Fibroblast of skin of right quadriceps (primary cell): ENCODE data around the gene TMEM198.
A peak's percentile ranks its signal among the peaks of the same experiment; 100 is the strongest.

ENCODE experiments used
- DNase-seq: peaks from one replicate; pipeline ENCODE4 v3.0.0-alpha.2; 2013

Gene TMEM198

GRCh38 chr2:219526320-219527075, 17.3 kb upstream of the TMEM198 start:
- no peak for DNase-seq

DNA sequence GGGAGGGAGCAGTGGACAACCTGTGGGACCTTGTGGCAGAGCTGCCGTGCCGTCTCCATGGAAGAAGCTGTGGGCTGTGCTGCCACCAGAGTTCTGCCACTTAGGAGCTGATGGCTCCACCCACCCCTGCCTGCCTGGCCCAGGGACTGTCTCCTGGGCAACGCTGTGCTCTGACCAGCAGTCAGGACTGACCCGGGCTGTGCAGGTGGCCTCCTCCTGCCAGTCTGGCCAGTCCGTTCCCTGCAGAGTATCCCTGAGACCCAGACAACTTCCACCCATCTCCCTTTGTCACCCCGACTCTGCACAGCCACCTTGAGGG, 16.8 kb upstream of the TMEM198 start:
- DNase-seq: no peak

DNA sequence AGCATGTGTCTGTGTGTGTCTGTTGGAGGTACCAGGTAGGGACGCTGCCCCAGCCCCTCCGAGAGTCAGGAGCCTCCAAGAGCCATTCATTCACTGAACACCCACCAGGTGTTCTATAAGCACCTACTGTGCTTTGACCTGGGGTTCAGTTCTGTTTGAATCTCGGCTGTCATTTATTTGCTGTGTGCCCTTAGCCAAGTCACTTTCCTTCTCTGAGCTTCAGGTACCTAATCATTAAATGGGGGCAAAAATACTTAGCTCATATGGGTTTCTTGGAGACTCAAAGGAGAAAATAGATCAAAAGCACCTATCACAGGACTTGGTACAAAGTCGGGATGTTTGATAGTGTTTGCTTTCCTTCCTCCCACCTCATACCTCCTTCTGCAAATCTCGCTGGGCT, 16.4 kb upstream of the TMEM198 start:
- DNase-seq: no peak

DNA sequence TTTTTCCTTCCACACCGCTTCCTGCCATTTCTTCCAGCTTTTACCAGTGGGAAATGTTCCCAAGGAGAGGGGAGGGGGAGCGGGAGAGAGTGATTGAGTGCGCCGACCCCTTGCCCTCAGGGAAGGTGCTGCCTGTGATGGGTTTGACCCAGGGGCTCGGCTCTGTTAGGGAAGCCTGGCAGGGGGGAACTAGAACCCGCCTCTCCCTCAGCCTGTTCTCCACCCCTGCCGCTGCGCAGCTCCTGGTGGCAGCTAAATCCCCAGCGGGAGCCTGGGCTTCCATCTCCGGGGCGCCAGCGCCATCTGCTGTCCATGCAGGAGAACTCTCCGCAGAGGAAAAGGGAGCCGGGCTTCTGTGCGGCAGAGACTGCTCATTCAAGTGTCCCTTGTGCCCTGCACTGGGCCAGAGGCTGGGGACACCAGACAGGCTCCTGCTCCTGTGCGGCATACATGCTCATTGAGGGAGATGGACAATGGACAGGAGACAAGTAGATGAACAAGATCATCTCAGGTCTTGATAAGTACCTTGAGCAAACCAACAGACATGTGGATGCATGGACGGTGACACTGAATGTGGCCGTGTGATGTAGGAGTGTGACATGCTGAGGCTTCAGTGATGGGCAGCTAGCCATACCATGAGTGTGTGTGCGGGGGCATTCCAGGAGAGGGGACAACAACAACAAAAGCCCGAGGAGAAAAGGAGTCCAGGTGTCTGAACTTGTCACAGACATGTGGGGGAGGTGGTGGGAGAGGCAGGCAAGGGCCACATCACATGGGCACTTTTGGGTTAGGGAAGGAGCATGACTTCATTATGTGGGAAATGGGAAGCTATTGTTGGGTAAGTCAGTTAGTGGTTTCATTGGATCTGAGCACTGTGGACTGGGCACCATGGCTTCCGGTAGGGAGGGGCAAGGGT, 13.5 kb upstream of the TMEM198 start:
- peak; percentile 76 for DNase-seq

- no peak for DNase-seq
Observed at GRCh38 chr2:219531639-219532377, 12.0 kb upstream of the TMEM198 start.

- DNase-seq: no peak
Observed at GRCh38 chr2:219532378-219532649, 11.5 kb upstream of the TMEM198 start.

DNA sequence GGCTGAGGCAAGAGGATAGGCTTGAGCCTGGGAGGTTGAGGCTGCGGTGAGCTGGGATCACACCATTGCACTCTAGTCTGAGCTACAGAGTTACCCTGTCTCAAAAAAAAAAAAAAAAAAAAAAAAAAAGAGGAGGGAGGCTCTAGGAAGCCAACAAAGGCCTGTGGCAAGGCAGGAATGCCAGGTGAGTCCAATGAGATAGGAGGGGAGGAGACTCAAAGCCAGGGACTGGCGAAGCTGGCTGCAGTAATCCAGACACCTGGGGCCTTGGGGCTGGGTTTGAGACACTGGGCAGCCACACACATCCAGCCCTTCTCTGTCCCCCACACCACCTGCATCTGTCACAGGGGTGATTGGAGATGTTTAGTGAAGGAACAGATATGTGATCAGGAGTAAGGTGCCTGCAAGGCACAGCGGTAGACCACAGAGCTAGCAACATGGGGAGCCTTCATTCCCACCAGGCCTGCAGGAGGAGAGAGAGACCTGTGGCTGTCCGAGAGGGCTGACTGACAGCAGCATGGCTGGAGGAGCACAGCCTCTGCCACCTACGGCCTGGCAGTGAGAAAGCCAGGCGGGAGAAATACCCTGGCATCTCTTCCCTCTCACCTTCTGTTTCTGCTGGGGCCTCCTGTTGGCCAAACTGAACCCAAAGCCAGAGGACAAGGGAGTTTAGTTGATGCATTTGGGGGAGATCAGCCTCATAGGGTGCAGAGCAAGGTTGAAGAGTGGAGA, 9.7 kb upstream of the TMEM198 start:
- no peak for DNase-seq

DNA sequence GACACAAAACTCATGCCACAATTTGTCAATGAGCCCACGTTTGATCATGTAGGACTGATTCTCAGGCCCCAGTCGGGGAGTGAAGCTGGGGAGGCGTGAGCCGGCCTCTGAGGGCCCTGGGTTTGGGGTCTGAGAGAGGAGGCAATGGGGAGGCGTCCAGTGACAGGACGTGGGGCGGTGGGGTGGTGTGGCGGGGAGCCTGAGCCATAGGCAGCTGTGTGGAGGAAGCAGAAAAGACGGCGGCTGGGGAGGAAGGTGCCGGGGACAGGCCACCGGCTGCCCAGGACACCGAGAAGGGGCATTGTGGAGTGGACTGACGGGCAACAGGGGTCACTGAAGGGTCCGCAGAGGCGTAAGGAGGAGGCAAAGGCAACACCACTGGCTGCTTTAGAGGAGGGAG, 7.4 kb upstream of the TMEM198 start:
- no peak for DNase-seq

DNA sequence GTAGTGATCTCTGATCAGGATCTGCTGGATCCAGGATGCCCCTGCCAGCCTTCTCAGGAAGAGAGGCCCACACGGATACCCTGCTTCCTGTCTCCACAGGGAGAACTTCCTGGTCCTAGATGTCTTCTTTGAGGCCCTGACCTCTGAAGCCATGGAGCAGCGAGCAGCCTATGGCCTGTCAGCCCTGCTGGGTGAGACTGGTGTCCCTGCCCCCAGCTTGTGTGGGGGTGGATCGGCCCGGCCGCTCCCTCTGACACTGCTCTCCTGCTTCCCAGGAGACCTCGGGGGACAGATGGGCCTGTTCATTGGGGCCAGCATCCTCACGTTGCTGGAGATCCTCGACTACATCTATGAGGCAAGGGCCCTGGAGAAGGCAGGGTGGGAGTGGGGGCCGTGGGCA, 6.9 kb upstream of the TMEM198 start:
- DNase-seq: no peak

DNA sequence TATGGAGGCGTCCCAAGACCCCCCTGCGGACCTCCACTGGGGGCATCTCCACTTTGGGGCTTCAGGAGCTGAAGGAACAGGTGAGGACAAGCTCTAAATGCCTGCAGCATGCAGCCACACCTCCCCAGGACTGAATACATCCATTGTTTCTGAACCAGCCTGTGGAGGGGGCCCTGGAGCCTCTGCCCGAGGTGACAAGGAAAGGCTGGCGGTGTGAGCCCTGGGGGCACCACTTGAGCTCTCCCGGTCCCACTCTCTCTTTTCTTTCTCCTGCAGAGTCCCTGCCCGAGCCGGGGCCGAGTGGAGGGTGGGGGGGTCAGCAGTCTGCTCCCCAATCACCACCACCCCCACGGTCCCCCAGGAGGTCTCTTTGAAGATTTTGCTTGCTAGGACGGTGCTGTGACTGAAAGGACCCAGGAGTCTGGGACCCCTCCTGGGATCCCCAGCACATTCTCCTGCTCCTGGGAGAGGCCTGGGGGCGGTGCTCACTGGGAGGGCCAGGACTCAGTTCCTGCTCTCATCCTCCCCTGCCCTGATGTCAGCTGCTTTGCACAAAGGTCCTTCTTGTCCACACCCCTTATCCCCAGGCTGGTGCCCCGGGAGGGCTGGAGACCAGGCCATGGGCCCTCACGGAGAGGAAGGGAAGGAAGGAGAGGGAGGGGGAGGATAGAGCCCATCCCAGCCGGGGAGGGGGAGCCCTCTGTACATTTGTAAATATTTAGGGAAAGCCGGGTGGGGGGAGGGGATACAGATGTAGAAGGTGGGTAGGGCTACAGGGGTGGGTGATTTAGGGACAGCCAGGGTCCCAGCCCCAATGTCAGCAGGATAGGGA, 6.0 kb upstream of the TMEM198 start:
- no peak for DNase-seq

GRCh38 chr2:219538504-219538951, 5.3 kb upstream of the TMEM198 start:
- peak; percentile 22 for DNase-seq

GRCh38 chr2:219538956-219539788, 4.7 kb upstream of the TMEM198 start:
- DNase-seq: no peak

DNA sequence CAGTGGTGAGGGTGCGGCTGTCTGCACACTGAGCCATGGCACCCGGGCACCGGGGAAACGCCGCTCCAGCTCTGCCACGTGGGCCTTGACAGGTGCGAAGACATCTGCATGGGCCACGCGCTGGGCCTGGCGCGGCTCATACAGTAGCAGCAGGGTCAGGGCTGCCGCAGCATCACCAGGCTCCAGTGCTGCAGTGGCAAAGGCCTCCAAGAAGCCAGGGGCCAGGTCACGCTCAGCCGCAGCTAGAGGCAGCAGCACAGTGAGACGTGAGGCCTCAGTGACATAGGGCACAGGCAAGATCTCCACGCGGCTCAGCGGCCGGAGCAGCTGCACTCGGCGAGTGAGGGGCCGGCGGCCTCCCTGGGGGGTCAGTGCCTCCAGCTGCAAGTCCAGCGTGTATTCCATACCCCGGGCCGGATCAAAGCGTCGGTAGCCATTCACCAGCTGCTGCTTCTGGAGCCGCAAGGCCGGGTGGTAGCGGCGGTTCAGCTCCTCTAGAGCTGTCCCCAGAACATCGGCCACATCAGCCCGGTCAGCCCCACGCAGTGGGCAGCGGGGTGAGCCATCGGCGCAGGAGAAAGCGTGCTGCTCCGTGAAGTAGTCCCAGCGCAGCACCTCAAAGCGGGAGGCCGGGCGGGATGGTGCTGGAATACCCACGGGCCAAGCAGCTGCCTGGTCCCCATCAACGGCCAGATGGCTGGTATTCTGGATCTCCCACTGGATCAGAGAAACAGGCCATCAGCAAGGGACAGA, 3.7 kb upstream of the TMEM198 start:
- DNase-seq: no peak

DNA sequence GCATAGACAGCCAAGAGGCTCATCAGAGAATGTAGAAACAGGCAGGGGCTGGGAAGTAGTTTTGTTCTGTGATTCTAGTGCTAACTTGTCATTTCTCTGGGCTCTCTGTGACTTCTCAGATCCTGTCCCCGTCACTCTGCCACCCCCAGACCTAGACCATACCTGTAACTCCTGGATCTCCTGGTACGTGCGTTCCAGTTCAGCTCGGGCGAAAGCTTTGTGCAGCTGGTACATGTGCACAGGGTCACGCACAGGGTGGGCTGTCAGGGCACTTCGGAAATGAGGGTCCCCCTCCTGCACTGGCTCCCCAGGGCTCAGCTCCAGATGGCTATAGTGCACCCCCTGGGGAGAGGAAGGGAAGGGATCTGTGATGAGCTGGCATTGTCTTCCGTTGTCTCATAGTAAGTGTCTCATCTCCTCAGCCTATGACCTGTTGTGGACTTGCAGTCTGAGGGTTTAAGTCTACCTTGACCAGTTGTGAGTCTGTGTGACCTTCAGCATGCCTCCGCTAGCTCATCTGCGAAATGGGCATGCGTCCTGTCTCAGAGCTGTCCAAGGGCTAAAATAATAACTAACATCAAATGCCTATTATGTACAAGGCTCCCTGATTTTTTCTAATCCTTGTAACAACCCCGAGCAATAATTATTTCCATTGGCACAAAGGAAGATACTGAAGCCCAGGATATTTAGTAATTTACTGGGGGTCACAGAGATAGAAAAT, 2.9 kb upstream of the TMEM198 start:
- no peak for DNase-seq

- DNase-seq: peak; percentile 61
Observed at GRCh38 chr2:219541611-219542180, 2.1 kb upstream of the TMEM198 start.

DNA sequence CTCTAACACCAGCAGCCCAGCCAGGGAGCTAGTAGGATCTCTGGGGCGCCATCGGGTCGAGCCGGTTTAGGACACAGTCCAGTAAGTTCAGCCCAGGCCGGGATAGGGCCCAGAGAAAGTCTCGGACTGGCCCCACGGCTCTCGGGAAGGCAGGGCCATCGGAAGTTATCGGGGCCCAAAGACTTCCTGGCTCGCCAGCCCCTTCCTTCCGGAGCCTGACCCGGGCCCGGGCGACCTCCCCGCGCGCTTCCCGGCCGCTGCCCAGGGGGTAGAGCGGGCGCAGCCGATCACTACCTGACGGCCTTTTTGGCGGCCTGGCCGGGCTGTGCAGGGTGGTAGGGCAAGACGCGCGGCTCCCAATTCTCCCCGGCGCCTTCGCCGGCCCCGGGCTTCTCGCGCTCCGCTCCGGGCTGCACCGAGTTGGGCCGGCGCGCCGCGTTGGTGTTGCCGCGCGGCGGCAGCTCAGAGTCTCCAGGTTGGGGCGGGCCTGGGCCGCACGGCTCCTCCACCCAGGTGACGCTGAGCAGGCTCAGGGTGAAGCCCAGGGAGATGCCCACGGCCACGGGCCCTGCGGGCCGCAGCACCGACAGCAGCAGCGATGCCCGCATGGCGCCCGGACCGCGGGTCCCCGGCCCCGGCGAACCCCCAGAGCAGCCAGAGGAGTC, 765 bp upstream of the TMEM198 start:
- no peak for DNase-seq

DNA sequence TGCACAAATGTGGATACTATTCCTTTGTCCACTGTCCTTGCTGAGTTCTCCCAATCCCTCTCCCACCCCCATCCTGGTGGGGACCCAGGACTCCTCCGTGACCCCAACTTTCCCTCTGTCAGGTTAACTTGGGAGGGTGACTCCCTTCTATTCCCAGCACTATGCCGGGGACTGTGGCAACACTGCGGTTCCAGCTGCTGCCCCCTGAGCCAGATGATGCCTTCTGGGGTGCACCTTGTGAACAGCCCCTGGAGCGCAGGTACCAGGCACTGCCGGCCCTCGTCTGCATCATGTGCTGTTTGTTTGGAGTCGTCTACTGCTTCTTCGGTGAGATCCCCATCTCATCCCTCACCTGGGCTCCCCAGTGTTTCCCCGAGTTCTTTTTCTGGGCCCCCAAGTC, 739 bp downstream of the TMEM198 start:
- no peak for DNase-seq

- no peak for DNase-seq
Observed at GRCh38 chr2:219545295-219545942, 1.6 kb downstream of the TMEM198 start.
